ENCODE results near the gene NDUFAF5. TPM values are rescaled to one million over a fixed set of nuclear protein-coding genes. Genes with fewer than 3 reads are reported as not detected.

Gene NDUFAF5
- total and polyA plus RNA-seq, 7 donors = 28.2 to 49.7 (median 39.7) TPM

DNA sequence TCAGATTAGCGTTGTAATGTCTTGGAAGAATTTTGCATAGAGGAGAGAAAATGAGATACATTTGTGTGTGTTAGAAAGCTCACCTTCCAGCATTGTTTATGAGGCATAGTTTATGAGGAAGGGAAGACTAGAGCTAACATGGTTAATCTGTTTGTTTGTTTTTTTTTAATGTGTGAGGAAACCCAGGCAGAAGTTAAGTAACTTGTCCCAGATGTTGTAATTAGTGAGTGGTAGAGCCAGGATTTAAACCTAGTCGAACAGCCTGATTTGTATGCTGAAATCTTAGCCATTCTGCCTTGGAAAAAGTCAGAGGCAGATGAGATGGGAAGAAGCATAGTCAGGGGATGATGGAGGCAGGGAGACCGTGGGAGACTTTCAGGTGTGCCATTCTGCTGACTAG lies 29.1 kb downstream of the NDUFAF5 start:
- Histone ChIP-seq H3K4me3 (no peak overlapping the region), H3K36me3 (ENCODE audit: insufficient read depth in 1 of 2, low read depth in 1 of 2) (peaks cover 21 to 100% of the 10 kb centered on the region in 2 donors), H3K4me1 (peaks cover 5% of the 10 kb centered on the region), H3K9me3 (no peaks in the 10 kb centered on the region), H3K27ac (no peak overlapping the region), H3K27me3 (ENCODE audit: insufficient read depth in 3 of 3, low read length in 2 of 3) (no peaks in the 10 kb centered on the region)
- DNase-seq (no peak), ATAC-seq (no peak)
- intact Hi-C loops (cut with DNase I) = no loop called here
- 38 to 52% (median 46%) methylated on average over 3 of the region's 3 CpGs for WGBS, 3 donors
- TF ChIP-seq CTCF (IDR thresholded peaks at IDR 0.05) = no peak

DNA sequence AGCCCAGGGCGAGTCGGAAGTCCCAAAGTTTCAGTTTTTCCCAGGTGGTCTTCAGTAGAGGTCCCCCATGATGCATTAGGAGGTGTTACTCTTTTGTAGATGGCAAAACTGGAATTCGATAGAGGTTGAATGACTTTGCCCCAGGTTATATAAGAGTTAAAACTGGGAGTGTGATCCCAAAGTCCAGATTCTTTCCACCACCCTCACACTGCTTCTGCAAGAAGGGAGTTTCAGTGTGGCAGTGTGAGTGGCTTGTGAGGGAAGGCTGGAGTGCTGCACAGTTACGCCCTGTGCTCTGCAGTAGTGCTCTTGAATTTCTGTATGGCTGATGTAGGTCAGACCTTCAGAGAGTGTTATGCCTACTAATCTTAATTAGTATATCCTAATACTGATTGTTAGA lies 29.8 kb downstream of the NDUFAF5 start:
- 93 to 95% (median 94%) methylated on average over 4 of the region's 4 CpGs for WGBS, 3 donors
- DNase-seq (no peak), ATAC-seq (no peak)
- intact Hi-C loops (cut with DNase I) = no loop called here
- TF ChIP-seq CTCF (IDR thresholded peaks at IDR 0.05) = no peak
- H3K4me1 ChIP-seq = peaks cover 5% of the 10 kb centered on the region
- no peaks in the 10 kb centered on the region for H3K27me3 ChIP-seq (ENCODE audit: insufficient read depth in 3 of 3, low read length in 2 of 3)
- H3K27ac ChIP-seq = no peak overlapping the region
- no peaks in the 10 kb centered on the region for H3K9me3 ChIP-seq
- peaks cover 16 to 96% of the 10 kb centered on the region in 2 donors for H3K36me3 ChIP-seq (ENCODE audit: insufficient read depth in 1 of 2, low read depth in 1 of 2)
- H3K4me3 ChIP-seq = no peak overlapping the region

DNA sequence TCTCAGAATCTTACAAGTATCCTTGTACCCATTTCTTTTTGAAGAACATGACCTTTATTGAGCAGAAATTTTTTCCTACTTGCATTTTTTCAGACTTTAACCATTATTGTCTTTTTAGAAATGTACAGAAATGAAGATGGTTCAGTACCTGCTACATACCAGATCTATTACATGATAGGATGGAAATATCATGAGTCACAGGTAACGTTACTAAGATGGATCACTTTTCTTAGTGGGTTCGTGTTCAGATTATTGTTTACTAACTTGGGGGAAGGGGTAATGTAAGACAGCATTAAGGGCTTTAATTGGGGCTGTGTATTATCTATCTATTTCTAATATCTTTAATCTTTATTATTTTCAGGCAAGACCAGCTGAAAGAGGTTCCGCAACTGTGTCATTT lies 31.9 kb downstream of the NDUFAF5 start:
- ATAC-seq (no peak), DNase-seq (no peak)
- H3K27me3 ChIP-seq (ENCODE audit: insufficient read depth in 3 of 3, low read length in 2 of 3) = no peaks in the 10 kb centered on the region
- H3K27ac ChIP-seq = peak overlapping the region; percentile 60
- TF ChIP-seq CTCF (IDR thresholded peaks at IDR 0.05) = no peak
- H3K4me3 ChIP-seq = no peak overlapping the region
- H3K9me3 ChIP-seq = peaks cover 6% of the 10 kb centered on the region
- intact Hi-C loops (cut with DNase I) = no loop called here
- H3K36me3 ChIP-seq (ENCODE audit: insufficient read depth in 1 of 2, low read depth in 1 of 2) = peaks cover 7 to 75% of the 10 kb centered on the region in 2 donors
- 59 to 81% (median 64%) methylated on average over 3 of the region's 3 CpGs for WGBS, 3 donors
- peaks cover 9% of the 10 kb centered on the region for H3K4me1 ChIP-seq

DNA sequence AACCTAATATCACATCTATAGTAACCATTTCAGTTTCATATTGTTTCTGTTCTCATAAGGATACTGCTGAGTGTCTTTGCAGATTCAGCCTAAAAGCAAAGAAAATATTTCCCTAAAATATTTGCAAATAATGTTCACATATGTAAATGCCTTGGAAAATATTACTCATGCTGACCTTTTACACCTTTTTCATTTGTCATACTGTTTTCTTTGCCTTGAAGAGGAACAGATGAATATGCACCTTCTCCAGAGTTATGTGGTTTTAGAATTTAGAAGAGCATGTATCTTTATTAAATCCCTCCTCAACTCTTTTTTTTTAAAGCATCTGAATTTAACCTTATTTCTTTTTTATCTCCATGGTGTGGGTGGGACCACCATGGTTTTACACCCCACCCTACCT lies 32.5 kb downstream of the NDUFAF5 start:
- Histone ChIP-seq H3K4me1 (peaks cover 9% of the 10 kb centered on the region), H3K27me3 (ENCODE audit: insufficient read depth in 3 of 3, low read length in 2 of 3) (no peaks in the 10 kb centered on the region), H3K27ac (peak overlapping the region; percentile 51), H3K4me3 (no peak overlapping the region), H3K9me3 (peaks cover 6% of the 10 kb centered on the region), H3K36me3 (ENCODE audit: insufficient read depth in 1 of 2, low read depth in 1 of 2) (peaks cover 7 to 69% of the 10 kb centered on the region in 2 donors)
- ATAC-seq = no peak
- intact Hi-C loops (cut with DNase I) = no loop called here
- DNase-seq = no peak
- no peak for TF ChIP-seq CTCF (IDR thresholded peaks at IDR 0.05)

Data from psoas muscle (tissue), 8 donors.